Coronary artery (tissue), 2 donors: ENCODE results near the gene ZFAND2A.

ENCODE experiments used
- DNase-seq: peaks from one replicate; pipeline ENCODE4 v3.0.0-alpha.2; 2017; ENCODE audit warnings: low spot score
- H3K27ac ChIP-seq, 2 donors: fragments of 200-600 bp; sonication (generic); one replicate each; pipeline ENCODE4 v1.5.1; 2016 to 2019
- H3K4me3 ChIP-seq: fragments of 200-600 bp; sonication (generic); 2 replicates; pipeline ENCODE4 v1.5.1; 2016; ENCODE audit warnings: mild to moderate bottlenecking, moderate library complexity
- TF ChIP-seq, protein P1 (sequence below): fragments of 200-600 bp; sonication (generic); IDR thresholded peaks from one replicate; pipeline ENCODE4 v1.5.1; 2019; ENCODE audit warnings: antibody characterized with exemption

The ZFAND2A gene

DNA sequence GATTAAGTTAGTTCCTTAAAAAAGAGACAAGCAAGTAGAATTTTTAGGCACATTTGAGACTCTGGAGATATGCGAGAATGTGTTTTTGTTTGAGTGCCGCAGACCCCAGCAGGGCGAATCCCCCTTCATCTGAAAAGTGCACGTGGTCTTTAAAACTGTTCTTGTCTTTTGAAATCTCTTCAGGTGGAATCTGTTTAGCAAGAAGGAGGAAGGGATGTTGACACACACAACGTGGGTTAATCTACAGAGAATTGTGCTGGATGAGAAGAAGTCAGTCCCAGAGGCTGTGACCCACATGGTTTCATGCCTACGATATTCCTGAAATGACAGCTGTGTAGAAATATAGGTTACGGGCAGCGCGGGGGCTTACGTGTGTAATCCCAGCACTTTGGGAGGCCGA lies 27.1 kb upstream of the ZFAND2A start:
- Histone ChIP-seq H3K4me3 (no peak overlapping the region), H3K27ac (no peak overlapping the region)
- TF ChIP-seq, protein P1, sequence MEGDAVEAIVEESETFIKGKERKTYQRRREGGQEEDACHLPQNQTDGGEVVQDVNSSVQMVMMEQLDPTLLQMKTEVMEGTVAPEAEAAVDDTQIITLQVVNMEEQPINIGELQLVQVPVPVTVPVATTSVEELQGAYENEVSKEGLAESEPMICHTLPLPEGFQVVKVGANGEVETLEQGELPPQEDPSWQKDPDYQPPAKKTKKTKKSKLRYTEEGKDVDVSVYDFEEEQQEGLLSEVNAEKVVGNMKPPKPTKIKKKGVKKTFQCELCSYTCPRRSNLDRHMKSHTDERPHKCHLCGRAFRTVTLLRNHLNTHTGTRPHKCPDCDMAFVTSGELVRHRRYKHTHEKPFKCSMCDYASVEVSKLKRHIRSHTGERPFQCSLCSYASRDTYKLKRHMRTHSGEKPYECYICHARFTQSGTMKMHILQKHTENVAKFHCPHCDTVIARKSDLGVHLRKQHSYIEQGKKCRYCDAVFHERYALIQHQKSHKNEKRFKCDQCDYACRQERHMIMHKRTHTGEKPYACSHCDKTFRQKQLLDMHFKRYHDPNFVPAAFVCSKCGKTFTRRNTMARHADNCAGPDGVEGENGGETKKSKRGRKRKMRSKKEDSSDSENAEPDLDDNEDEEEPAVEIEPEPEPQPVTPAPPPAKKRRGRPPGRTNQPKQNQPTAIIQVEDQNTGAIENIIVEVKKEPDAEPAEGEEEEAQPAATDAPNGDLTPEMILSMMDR: no peak
- no peak for DNase-seq

DNA sequence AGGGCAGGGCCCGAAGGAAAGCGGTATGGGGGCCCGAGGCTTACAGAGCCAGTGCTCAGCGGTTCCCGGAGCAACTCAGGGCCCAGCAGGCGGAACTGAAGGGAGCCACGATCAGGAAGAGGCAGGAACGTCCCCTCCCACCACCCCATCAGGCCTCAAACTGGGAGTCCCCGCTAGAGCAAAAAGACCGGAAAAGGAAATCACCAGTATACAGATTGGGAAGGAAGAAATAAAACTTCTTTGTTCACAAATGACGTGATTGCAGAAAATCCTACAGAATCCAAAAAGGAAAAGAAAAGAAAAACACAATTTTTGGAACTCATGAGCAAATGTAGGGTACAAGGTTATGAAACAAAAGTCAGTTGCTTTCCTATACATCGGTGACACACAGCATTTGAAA lies 21.6 kb upstream of the ZFAND2A start:
- TF ChIP-seq, protein P1: no peak
- H3K27ac ChIP-seq: no peak overlapping the region
- no peak for DNase-seq
- no peak overlapping the region for H3K4me3 ChIP-seq

DNA sequence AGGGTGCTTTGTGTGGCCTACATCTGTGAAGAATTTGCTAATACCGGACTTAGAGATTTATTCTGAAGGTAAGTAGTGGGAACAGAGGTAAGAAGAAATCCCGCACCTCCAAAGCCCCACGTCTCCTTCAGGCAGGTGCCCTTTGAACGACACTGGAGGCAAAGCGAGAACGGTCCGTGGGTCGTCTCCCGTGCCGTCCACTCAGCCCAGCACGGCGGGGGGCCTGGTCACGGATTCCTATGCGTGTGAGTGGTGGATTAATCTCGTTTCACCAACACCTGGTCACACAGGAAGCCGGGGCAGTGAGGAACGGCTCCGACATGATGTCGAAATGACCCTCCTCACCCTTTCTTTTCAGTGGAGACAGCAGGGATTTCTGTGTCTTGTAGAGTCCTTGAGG lies 21.0 kb upstream of the ZFAND2A start:
- Histone ChIP-seq H3K4me3 (no peak overlapping the region), H3K27ac (no peak overlapping the region)
- no peak for DNase-seq
- TF ChIP-seq, protein P1: no peak

DNA sequence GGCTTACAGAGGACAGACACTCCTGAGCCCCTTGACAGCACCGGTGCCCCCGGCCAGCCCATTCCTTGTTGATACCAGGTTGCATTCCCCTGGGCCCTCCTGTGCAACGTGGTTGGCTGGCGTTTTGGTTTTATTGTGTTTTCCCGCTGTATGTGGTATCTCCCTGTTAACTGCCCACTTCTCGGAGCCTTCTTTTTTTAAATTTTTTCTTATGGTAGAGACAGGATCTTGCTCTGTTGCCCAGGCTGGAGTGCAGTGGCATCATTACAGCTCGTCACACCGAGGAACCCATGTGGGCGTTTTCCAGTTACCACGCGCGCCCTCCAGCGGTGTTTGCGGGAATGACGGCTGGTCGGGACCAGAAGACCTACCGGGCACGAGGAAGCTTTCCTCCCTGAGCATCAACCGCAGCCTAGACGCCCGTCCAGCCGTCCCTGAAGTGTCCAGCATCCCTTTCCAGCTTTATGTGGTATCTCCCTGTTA lies 16.9 kb upstream of the ZFAND2A start:
- Histone ChIP-seq H3K27ac (no peak overlapping the region), H3K4me3 (no peak overlapping the region)
- no peak for DNase-seq
- TF ChIP-seq, protein P1: no peak

DNA sequence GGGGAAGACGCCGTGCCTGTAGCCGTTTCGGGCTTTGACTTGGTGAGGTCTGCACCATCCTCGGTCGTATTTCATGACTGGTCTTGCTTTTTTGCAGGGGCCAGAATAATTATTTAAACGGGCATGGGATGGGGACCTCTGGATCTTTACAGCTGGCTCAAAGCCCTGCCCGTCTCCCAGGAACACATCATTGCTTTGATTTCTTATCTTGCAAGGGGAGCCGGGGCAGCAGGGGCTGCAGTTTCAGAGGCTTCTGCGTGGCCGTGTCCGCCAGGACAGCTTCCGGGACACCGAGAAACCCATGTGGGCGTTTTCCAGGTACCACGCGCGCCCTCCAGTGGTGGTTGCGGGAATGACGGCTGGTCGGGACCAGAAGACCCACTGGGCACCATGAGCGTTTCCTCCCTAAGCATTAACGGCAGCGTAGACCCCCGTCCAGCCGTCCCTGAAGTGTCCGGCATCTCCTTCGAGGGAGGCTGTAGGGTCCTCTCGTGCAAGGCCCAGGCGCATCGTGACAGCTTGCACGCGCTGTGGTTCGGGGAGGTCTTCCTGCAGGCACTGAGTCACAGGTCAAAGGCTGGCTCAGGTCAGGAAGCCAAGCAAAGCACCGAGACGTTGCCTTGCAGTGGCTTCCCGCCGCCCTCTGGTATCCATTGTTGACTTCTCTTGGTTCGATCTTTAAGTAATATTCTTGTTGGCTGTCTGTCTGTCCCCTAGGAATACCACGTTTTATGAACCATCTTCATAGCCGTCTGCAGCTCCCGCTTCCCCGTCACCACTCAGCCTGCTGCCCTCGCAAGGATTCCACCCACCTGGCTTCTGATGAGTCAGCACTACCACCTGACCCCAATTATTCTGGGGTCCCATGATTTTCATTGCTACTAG lies 16.2 kb upstream of the ZFAND2A start:
- TF ChIP-seq, protein P1: peak; percentile 81
- Histone ChIP-seq H3K27ac (no peak overlapping the region), H3K4me3 (peak overlapping the region; percentile 58)
- no peak for DNase-seq

DNA sequence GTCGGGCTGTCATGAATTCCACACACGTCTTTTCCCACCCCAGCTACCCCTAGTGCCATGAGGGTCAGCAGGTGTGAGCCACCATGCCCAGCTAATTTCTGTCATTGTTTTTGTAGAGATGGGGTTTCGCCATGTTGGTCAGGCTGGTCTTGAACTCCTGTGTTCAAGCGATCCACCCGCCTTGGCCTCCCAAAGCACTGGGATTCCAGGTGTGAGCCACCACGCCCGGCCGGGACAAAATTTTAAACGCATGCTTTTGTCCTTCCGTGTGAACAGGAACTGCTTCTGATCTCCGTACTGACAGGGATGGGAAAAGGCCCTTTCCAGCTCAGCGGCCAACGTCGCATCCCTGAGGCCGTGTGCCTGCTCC lies 15.6 kb upstream of the ZFAND2A start:
- Histone ChIP-seq H3K27ac (no peak overlapping the region), H3K4me3 (peak overlapping the region; percentile 58)
- TF ChIP-seq, protein P1: no peak

More for the DNA sequence above, 15.6 kb upstream of the ZFAND2A start:
- DNase-seq: no peak
